ENCODE data around the gene SLC2A3. TPM values are rescaled to one million over a fixed set of nuclear protein-coding genes. Genes with fewer than 3 reads are reported as not detected.

SLC2A3 gene
- total and polyA plus RNA-seq, 9 of the 15 experiments (the other 6 are each of a cell fraction or from before 2014, with no cell fraction given) = 67.3 to 491 (median 104) TPM

DNA sequence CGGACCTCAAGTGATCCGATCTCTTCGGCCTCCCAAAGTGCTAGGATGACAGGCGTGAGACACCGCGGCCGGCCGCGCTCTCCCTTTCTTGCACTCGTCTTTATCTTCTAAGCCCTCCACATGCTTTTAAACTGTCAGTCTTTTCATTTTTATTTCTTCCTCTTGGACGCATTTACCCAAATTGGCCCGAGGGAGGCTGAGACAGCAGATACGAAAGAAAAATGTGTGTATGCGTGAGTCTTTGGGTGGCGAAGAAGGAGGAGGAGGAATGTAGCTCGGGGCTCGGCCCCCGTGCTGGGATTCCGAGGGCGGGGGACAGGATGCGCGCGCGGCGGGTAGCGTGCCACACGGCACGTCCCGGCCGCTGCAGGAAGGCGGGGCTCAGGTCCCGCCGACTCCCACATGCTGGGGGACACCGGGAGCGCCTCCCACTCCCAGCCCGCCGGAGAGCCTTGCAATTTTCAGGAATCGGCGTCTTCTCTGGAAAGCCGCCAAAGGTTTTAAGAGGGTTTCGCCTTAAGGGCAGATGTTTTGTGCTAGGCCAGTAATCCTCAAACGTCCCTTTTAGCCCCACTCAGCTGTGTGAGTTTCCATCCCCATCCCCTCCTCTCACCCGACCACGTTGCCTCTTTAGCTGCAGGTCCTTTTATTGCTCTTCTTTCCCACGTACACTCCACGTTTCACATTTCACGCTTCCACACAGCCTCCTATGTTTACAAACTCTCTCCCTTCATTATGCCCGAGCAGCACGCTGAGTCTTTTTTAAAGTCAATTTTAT lies 34.7 kb upstream of the SLC2A3 start (continued):
- TF ChIP-seq EGR1 (conservative IDR thresholded peaks at IDR 0.05) (peak; percentile 73), TSC22D4 (tag; IDR thresholded peaks at IDR 0.05) (no peak), TGIF2 (CRISPR knock-in tag; IDR thresholded peaks at IDR 0.05) (no peak), HIVEP1 (CRISPR knock-in tag; IDR thresholded peaks at IDR 0.05) (no peak), ZFX (CRISPR knock-in tag; IDR thresholded peaks at IDR 0.05) (peak; percentile 33; the same call in 1 of the 2 replicates), MEIS2 (IDR thresholded peaks at IDR 0.05; ENCODE audit: partially characterized antibody) (peak; percentile 46), FOXA1 (IDR thresholded peaks at IDR 0.05; ENCODE audit: borderline replicate concordance) (no peak), ZBTB7A (IDR thresholded peaks at IDR 0.05; ENCODE audit: borderline replicate concordance, control insufficient read depth, low read depth, low read length) (peak; percentile 72; the same call in 1 of the 2 replicates), SMAD4 (CRISPR knock-in tag; conservative IDR thresholded peaks at IDR 0.05) (peak; percentile 68), RBFOX2 (IDR thresholded peaks at IDR 0.05; ENCODE audit: low read depth, low read length) (peak; percentile 85), ZNF589 (CRISPR knock-in tag; IDR thresholded peaks at IDR 0.05; ENCODE audit: low read depth) (0 out of 2 replicates have a peak, but pooled peaks have one; percentile 56), FOXJ3 (CRISPR knock-in tag; IDR thresholded peaks at IDR 0.05) (no peak), TEAD1 (CRISPR knock-in tag; IDR thresholded peaks at IDR 0.05) (peak; percentile 87 to 97), ZNF445 (CRISPR knock-in tag; IDR thresholded peaks at IDR 0.05; ENCODE audit: low read depth) (no peak), ZNF274 (IDR thresholded peaks at IDR 0.05; ENCODE audit: borderline replicate concordance, low read depth, low read length) (no peak), GATAD2B (IDR thresholded peaks at IDR 0.05; ENCODE audit: borderline replicate concordance) (0 out of 2 replicates have a peak, but pooled peaks have one; percentile 53), NCOA1 (IDR thresholded peaks at IDR 0.05; ENCODE audit: low read depth) (no peak), FUS (optimal IDR thresholded peaks at IDR 0.05; ENCODE audit: low read depth, low read length) (no peak)
- TF ChIP-seq, protein P1, sequence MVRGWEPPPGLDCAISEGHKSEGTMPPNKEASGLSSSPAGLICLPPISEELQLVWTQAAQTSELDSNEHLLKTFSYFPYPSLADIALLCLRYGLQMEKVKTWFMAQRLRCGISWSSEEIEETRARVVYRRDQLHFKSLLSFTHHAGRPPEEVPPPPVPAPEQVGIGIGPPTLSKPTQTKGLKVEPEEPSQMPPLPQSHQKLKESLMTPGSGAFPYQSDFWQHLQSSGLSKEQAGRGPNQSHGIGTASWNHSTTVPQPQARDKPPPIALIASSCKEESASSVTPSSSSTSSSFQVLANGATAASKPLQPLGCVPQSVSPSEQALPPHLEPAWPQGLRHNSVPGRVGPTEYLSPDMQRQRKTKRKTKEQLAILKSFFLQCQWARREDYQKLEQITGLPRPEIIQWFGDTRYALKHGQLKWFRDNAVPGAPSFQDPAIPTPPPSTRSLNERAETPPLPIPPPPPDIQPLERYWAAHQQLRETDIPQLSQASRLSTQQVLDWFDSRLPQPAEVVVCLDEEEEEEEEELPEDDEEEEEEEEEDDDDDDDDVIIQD (CRISPR knock-in tag; IDR thresholded peaks at IDR 0.05) = no peak
- TF ChIP-seq, protein P2, sequence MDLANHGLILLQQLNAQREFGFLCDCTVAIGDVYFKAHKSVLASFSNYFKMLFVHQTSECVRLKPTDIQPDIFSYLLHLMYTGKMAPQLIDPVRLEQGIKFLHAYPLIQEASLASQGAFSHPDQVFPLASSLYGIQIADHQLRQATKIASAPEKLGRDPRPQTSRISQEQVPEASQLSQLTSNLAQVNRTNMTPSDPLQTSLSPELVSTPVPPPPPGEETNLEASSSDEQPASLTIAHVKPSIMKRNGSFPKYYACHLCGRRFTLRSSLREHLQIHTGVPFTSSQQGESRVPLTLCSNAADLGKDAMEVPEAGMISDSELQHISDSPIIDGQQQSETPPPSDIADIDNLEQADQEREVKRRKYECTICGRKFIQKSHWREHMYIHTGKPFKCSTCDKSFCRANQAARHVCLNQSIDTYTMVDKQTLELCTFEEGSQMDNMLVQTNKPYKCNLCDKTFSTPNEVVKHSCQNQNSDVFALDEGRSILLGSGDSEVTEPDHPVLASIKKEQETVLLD (IDR thresholded peaks at IDR 0.05) = 0 out of 2 replicates have a peak, but pooled peaks have one; percentile 19
- TF ChIP-seq, protein P3, sequence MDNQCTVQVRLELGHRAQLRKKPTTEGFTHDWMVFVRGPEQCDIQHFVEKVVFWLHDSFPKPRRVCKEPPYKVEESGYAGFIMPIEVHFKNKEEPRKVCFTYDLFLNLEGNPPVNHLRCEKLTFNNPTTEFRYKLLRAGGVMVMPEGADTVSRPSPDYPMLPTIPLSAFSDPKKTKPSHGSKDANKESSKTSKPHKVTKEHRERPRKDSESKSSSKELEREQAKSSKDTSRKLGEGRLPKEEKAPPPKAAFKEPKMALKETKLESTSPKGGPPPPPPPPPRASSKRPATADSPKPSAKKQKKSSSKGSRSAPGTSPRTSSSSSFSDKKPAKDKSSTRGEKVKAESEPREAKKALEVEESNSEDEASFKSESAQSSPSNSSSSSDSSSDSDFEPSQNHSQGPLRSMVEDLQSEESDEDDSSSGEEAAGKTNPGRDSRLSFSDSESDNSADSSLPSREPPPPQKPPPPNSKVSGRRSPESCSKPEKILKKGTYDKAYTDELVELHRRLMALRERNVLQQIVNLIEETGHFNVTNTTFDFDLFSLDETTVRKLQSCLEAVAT (IDR thresholded peaks at IDR 0.05) = 0 out of 4 replicates have a peak, but pooled peaks of 1 of the 2 experiments have one; percentile 46

Data from K562 (cell line).